Upper lobe of right lung (tissue), 1 donor: ENCODE data around the gene DES. TPM values are rescaled to one million over a fixed set of nuclear protein-coding genes. Genes with fewer than 3 reads are reported as not detected.
A peak's percentile ranks its signal among the peaks of the same experiment; 100 is the strongest.

ENCODE experiments used
- ATAC-seq: fragments of 200-7000 bp; cut with Tn5 transposase; one replicate; pipeline ENCODE4 v1.9.1; 2020; ENCODE audit warnings: mild to moderate bottlenecking, moderate library complexity
- DNase-seq: peaks from one replicate; pipeline ENCODE4 v3.0.0-alpha.2; 2020
- H3K27ac ChIP-seq: fragments of 200-600 bp; one replicate; pipeline ENCODE4 v1.8.0; 2022
- H3K27me3 ChIP-seq: fragments of 200-600 bp; one replicate; pipeline ENCODE4 v1.8.0; 2022; ENCODE audit warnings: mild to moderate bottlenecking
- H3K36me3 ChIP-seq: fragments of 200-600 bp; one replicate; pipeline ENCODE4 v1.8.0; 2022
- H3K4me1 ChIP-seq: fragments of 200-600 bp; one replicate; pipeline ENCODE4 v1.8.0; 2022
- H3K4me3 ChIP-seq: fragments of 200-600 bp; one replicate; pipeline ENCODE4 v1.8.0; 2022; ENCODE audit warnings: mild to moderate bottlenecking
- H3K9me3 ChIP-seq: fragments of 200-600 bp; one replicate; pipeline ENCODE4 v1.8.0; 2022
- intact Hi-C: fragments of 100-400 bp; cut with DNase I; formaldehyde crosslinking; loops from one replicate; pipeline ENCODE4 v1.11.0; 2022
- long read RNA-seq: library from polyadenylated mRNA; unstranded; transcript quantifications from one replicate; pipeline ENCODE4 v2.0.0, GENCODE V29; 2021
- total RNA-seq: library from RNA; stranded (reverse); fragmentation: NEBNext Ultra II Directional; extraction: Animal tissue kit (Norgen Biotek cat#: 25700); gene quantifications from one replicate; pipeline ENCODE4 v1.2.1, GENCODE V29; 2021
- TF ChIP-seq, protein P1 (sequence below): fragments of 200-600 bp; IDR thresholded peaks from one replicate; pipeline ENCODE4 v1.8.0; 2022; ENCODE audit warnings: antibody characterized with exemption
- donor health status: DM: no; HTN: yes; CAD: no; lungs with severe emphysema.

The DES gene
- 59.4 TPM for total RNA-seq
- long read RNA-seq, transcript DES-201 (9 exons, 2,248 nt): major isoform, 157 of 165 reads
- long read RNA-seq, partial matches to known transcripts: 7 of 165 reads
- long read RNA-seq, other reads (novel, unspliced or antisense): 1 of 165 reads

GRCh38 chr2:219418155-219419011 is at the start of gene DES:
TSS of gene DES (plus strand) at chr2:219418377. CDS start at chr2:219418463, 86 bp downstream.
- intact Hi-C loops: no loop called here
- H3K4me3 ChIP-seq: peak within 1 kb of the TSS; percentile 19
- H3K4me1 ChIP-seq: no peaks in the 10 kb centered on the region
- TF ChIP-seq, protein P1, sequence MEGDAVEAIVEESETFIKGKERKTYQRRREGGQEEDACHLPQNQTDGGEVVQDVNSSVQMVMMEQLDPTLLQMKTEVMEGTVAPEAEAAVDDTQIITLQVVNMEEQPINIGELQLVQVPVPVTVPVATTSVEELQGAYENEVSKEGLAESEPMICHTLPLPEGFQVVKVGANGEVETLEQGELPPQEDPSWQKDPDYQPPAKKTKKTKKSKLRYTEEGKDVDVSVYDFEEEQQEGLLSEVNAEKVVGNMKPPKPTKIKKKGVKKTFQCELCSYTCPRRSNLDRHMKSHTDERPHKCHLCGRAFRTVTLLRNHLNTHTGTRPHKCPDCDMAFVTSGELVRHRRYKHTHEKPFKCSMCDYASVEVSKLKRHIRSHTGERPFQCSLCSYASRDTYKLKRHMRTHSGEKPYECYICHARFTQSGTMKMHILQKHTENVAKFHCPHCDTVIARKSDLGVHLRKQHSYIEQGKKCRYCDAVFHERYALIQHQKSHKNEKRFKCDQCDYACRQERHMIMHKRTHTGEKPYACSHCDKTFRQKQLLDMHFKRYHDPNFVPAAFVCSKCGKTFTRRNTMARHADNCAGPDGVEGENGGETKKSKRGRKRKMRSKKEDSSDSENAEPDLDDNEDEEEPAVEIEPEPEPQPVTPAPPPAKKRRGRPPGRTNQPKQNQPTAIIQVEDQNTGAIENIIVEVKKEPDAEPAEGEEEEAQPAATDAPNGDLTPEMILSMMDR: no peak
- no peaks in the 10 kb centered on the region for H3K9me3 ChIP-seq
- DNase-seq (no peak), ATAC-seq (peak; percentile 7)
- no peaks in the 10 kb centered on the region for H3K36me3 ChIP-seq
- peaks cover 33% of the 10 kb centered on the region for H3K27me3 ChIP-seq
- no peak within 1 kb of the TSS for H3K27ac ChIP-seq

DNA sequence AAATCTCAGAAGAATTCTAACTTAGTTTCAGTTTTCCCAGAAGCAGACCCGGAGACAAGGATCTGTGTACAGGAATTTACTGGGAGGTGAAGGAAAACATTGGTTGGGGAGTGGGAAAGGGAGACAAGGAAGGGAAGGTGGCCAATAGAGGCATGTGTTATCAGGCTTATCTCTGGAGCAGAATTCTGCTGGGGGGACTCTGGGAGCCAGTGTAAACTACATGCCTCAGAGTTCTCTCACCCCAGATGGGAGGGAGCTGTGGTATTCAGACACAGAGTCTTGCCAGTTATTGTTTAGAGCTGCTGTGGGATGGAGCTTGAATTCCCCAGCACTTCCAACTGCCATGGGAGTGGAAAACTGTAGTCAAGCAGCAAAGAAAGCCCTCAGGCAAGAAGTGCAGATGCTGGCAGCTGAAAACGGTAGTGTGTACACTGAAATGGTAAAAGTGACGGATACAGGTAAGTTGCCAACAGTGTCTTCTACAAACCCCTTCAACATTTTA is 49.4 kb upstream of the DES start:
- ATAC-seq: peak; percentile 86
- no peak overlapping the region for H3K4me3 ChIP-seq

DNA sequence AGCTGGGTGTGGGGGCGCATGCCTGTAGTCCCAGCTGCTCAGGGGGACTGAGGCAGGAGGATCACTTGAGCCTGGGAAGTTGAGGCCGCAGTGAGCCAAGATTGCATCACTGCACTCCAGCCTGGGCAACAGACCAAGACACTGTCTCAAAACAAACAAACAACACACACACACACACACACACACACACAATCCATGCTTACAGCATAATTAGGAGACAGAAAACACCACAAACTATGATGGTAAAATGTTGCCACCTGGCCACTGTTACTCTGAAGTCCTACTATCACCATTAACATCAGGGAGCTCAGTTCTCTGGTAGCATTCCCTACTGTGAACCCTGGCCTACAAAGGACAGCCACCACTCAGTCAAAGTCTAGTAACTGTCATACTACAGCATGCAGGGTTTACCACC is 48.7 kb upstream of the DES start:
- Histone ChIP-seq H3K4me1 (peaks cover 15% of the 10 kb centered on the region), H3K4me3 (no peak overlapping the region), H3K36me3 (peaks cover 10% of the 10 kb centered on the region), H3K27ac (peak overlapping the region; percentile 47), H3K9me3 (no peaks in the 10 kb centered on the region), H3K27me3 (no peaks in the 10 kb centered on the region)
- DNase-seq (peak; percentile 80), ATAC-seq (peak; percentile 77)
- intact Hi-C loops: no loop called here
- TF ChIP-seq, protein P1: no peak

More for the DNA sequence above, 49.4 kb upstream of the DES start:
- TF ChIP-seq, protein P1: no peak
- intact Hi-C loops: no loop called here
- DNase-seq: no peak
- Histone ChIP-seq H3K9me3 (no peaks in the 10 kb centered on the region), H3K27me3 (no peaks in the 10 kb centered on the region), H3K4me1 (peaks cover 15% of the 10 kb centered on the region), H3K27ac (peak overlapping the region; percentile 47), H3K36me3 (peaks cover 3% of the 10 kb centered on the region)

- no peaks in the 10 kb centered on the region for H3K4me1 ChIP-seq
- ATAC-seq (no peak), DNase-seq (no peak)
- H3K9me3 ChIP-seq: no peaks in the 10 kb centered on the region
- H3K27me3 ChIP-seq: no peaks in the 10 kb centered on the region
- no peak overlapping the region for H3K27ac ChIP-seq
- TF ChIP-seq, protein P1: no peak
- no peak overlapping the region for H3K4me3 ChIP-seq
- peaks cover 56% of the 10 kb centered on the region for H3K36me3 ChIP-seq
- intact Hi-C loops: no loop called here
Observed at GRCh38 chr2:219378163-219378851, 39.9 kb upstream of the DES start.

GRCh38 chr2:219380926-219381325 is 37.3 kb upstream of the DES start:
- no peak for DNase-seq
- H3K36me3 ChIP-seq: peaks cover 64% of the 10 kb centered on the region
- TF ChIP-seq, protein P1: no peak

More at GRCh38 chr2:219380926-219381325, 37.3 kb upstream of the DES start:
- H3K27me3 ChIP-seq: no peaks in the 10 kb centered on the region
- ATAC-seq: no peak
- intact Hi-C loops: no loop called here
- no peaks in the 10 kb centered on the region for H3K9me3 ChIP-seq
- H3K4me1 ChIP-seq: peaks cover 10% of the 10 kb centered on the region
- H3K4me3 ChIP-seq: no peak overlapping the region
- H3K27ac ChIP-seq: no peak overlapping the region
